ENCODE data around the gene PLEKHB1.

Gene PLEKHB1

GRCh38 chr11:73654482-73655021 is 8.2 kb downstream of the PLEKHB1 start:
- no peaks in the 10 kb centered on the region for H3K4me1 ChIP-seq (ENCODE audit: control insufficient read depth, insufficient read depth, low read length, poor library complexity, severe bottlenecking)
- H3K27me3 ChIP-seq (replicated peaks; ENCODE audit: control insufficient read depth, insufficient read depth, low read length, poor library complexity, severe bottlenecking): no peaks in the 10 kb centered on the region
- no peak overlapping the region for H3K4me3 ChIP-seq (ENCODE audit: insufficient read depth, low read depth, low read length, poor library complexity, severe bottlenecking)
- no peak for DNase-seq
- H3K36me3 ChIP-seq (ENCODE audit: control insufficient read depth, insufficient read depth, low read length): peaks cover 20% of the 10 kb centered on the region
- H3K9me3 ChIP-seq (ENCODE audit: control insufficient read depth, low read length): no peaks in the 10 kb centered on the region
- no peak overlapping the region for H3K27ac ChIP-seq (ENCODE audit: insufficient read depth, low read length, poor library complexity, severe bottlenecking)

- Histone ChIP-seq H3K36me3 (ENCODE audit: control insufficient read depth, insufficient read depth, low read length) (peaks cover 20% of the 10 kb centered on the region), H3K27me3 (replicated peaks; ENCODE audit: control insufficient read depth, insufficient read depth, low read length, poor library complexity, severe bottlenecking) (no peaks in the 10 kb centered on the region), H3K4me3 (ENCODE audit: insufficient read depth, low read depth, low read length, poor library complexity, severe bottlenecking) (no peak overlapping the region), H3K4me1 (ENCODE audit: control insufficient read depth, insufficient read depth, low read length, poor library complexity, severe bottlenecking) (peaks cover 2% of the 10 kb centered on the region), H3K9me3 (ENCODE audit: control insufficient read depth, low read length) (no peaks in the 10 kb centered on the region), H3K27ac (ENCODE audit: insufficient read depth, low read length, poor library complexity, severe bottlenecking) (no peak overlapping the region)
- no peak for DNase-seq
Observed at GRCh38 chr11:73655686-73656085, 9.3 kb downstream of the PLEKHB1 start.

GRCh38 chr11:73656985-73657384 is 10.6 kb downstream of the PLEKHB1 start:
- DNase-seq: no peak
- no peak overlapping the region for H3K27ac ChIP-seq (ENCODE audit: insufficient read depth, low read length, poor library complexity, severe bottlenecking)
- no peaks in the 10 kb centered on the region for H3K9me3 ChIP-seq (ENCODE audit: control insufficient read depth, low read length)
- H3K27me3 ChIP-seq (replicated peaks; ENCODE audit: control insufficient read depth, insufficient read depth, low read length, poor library complexity, severe bottlenecking): no peaks in the 10 kb centered on the region
- peaks cover 9% of the 10 kb centered on the region for H3K4me1 ChIP-seq (ENCODE audit: control insufficient read depth, insufficient read depth, low read length, poor library complexity, severe bottlenecking)
- peaks cover 12% of the 10 kb centered on the region for H3K36me3 ChIP-seq (ENCODE audit: control insufficient read depth, insufficient read depth, low read length)
- no peak overlapping the region for H3K4me3 ChIP-seq (ENCODE audit: insufficient read depth, low read depth, low read length, poor library complexity, severe bottlenecking)

DNA sequence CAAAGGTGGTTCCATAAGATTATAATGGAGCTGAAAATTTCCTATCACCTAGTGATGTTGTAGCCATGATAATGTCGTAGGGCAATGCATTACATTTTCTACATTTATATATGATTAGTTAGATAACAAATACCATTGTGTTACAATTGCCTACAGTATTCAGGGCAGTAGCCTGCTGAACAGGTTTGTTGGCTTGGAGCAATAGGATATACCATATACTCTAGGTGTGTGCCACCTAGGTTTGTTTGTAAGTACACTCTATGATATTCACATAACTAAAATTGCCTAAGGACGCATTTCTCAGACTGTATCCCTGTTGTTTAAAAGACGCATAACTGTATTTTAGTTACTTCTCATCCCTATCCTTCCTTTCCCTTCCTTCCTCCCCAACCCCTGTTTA is 13.6 kb downstream of the PLEKHB1 start:
- Histone ChIP-seq H3K9me3 (ENCODE audit: control insufficient read depth, low read length) (no peaks in the 10 kb centered on the region), H3K27ac (ENCODE audit: insufficient read depth, low read length, poor library complexity, severe bottlenecking) (no peak overlapping the region), H3K27me3 (replicated peaks; ENCODE audit: control insufficient read depth, insufficient read depth, low read length, poor library complexity, severe bottlenecking) (no peaks in the 10 kb centered on the region), H3K36me3 (ENCODE audit: control insufficient read depth, insufficient read depth, low read length) (peaks cover 4% of the 10 kb centered on the region), H3K4me1 (ENCODE audit: control insufficient read depth, insufficient read depth, low read length, poor library complexity, severe bottlenecking) (peaks cover 9% of the 10 kb centered on the region), H3K4me3 (ENCODE audit: insufficient read depth, low read depth, low read length, poor library complexity, severe bottlenecking) (no peak overlapping the region)
- no peak for DNase-seq

DNA sequence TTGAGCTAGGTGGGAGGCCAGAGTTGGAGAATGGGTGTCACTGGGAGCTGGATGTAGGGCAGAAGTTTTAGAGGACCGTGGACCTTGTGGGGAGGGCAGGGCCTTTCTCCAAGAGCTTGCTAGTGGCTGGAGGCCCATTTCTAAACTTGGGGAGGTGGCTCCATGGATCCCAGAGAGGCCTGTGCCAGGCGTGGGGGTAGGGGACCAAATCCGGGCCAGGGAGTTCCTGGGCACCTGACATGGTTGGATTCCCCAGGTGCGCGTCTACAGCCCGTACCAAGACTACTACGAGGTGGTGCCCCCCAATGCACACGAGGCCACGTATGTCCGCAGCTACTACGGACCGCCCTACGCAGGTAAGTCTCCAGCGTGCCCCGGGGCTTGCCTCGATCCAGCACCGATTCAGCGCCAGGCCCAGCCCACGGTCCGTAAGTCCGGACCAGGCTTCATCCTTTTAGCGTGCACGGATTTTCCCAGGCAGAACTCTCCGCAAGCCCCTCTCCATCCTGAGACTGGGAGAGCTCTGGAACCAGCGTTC is 14.2 kb downstream of the PLEKHB1 start:
- no peak overlapping the region for H3K27ac ChIP-seq (ENCODE audit: insufficient read depth, low read length, poor library complexity, severe bottlenecking)
- peaks cover 9% of the 10 kb centered on the region for H3K4me1 ChIP-seq (ENCODE audit: control insufficient read depth, insufficient read depth, low read length, poor library complexity, severe bottlenecking)
- no peaks in the 10 kb centered on the region for H3K27me3 ChIP-seq (replicated peaks; ENCODE audit: control insufficient read depth, insufficient read depth, low read length, poor library complexity, severe bottlenecking)
- H3K4me3 ChIP-seq (ENCODE audit: insufficient read depth, low read depth, low read length, poor library complexity, severe bottlenecking): peak overlapping the region; percentile 15
- peaks cover 3% of the 10 kb centered on the region for H3K36me3 ChIP-seq (ENCODE audit: control insufficient read depth, insufficient read depth, low read length)
- H3K9me3 ChIP-seq (ENCODE audit: control insufficient read depth, low read length): no peaks in the 10 kb centered on the region
- DNase-seq: no peak

DNA sequence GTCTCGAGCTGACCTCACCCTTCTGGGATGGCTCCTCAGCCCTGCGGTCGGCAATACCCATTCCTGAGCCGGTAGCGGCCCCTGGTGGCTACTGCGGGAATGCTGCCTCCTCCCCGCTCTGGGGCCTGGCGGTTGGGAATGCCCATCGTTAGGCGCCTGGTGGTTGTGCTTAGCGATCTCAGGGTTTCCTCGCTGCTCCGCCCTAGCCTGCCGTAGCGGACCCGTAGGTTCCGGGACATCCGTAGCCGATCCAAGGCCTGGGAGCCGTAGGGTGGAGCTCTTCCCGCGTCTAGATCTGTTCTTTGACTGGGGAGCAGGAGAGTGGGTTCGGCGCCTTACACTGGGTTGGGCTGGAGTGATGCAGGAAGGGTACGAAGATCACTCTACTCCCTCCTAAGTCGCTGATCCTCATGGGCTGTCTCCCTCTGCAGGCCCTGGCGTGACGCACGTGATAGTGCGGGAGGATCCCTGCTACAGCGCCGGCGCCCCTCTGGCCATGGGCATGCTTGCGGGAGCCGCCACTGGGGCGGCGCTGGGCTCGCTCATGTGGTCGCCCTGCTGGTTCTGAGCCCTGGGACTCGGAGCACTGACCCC is 14.8 kb downstream of the PLEKHB1 start:
- Histone ChIP-seq H3K27me3 (replicated peaks; ENCODE audit: control insufficient read depth, insufficient read depth, low read length, poor library complexity, severe bottlenecking) (no peaks in the 10 kb centered on the region), H3K4me1 (ENCODE audit: control insufficient read depth, insufficient read depth, low read length, poor library complexity, severe bottlenecking) (peaks cover 9% of the 10 kb centered on the region), H3K36me3 (ENCODE audit: control insufficient read depth, insufficient read depth, low read length) (no peaks in the 10 kb centered on the region), H3K4me3 (ENCODE audit: insufficient read depth, low read depth, low read length, poor library complexity, severe bottlenecking) (peak overlapping the region; percentile 15), H3K27ac (ENCODE audit: insufficient read depth, low read length, poor library complexity, severe bottlenecking) (no peak overlapping the region), H3K9me3 (ENCODE audit: control insufficient read depth, low read length) (no peaks in the 10 kb centered on the region)
- DNase-seq: peak; percentile 63 to 76 (median 65)

DNA sequence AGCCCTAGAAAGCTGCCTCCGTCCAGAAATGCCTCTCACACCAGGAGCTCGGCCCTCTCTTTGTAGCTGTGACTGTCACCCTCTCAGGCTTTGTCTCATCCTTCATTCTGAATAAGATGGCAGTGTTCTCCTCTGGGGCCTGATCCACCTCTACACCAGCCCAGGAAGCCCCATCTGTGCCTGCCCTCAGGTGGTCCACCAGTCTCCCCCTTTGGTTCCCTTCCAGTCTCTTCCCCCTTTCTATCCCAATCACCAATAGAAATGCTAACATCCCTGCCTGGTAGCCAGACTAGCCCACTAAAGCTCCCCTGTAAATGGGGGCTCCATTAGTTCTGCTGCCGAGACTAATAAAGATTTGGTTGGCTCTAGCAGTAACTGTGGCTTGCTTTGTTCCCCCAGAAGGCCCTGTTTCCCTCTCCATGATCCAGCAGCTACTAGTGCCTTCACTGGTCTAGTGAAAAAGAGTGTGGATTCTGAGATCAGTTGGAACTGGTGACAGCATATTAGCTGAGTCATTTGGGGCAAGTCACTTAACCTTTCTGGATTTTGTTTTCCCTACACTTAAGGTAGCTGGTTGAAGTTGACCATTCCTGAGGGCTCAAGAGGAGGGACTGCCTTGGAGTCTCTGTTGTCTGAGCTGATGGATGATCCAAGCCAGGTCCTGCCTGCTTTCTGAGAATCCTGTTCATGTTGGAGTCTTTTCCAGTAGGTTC is 16.2 kb downstream of the PLEKHB1 start:
- no peaks in the 10 kb centered on the region for H3K36me3 ChIP-seq (ENCODE audit: control insufficient read depth, insufficient read depth, low read length)
- H3K4me1 ChIP-seq (ENCODE audit: control insufficient read depth, insufficient read depth, low read length, poor library complexity, severe bottlenecking): peaks cover 9% of the 10 kb centered on the region
- H3K9me3 ChIP-seq (ENCODE audit: control insufficient read depth, low read length): no peaks in the 10 kb centered on the region
- H3K4me3 ChIP-seq (ENCODE audit: insufficient read depth, low read depth, low read length, poor library complexity, severe bottlenecking): no peak overlapping the region
- no peak overlapping the region for H3K27ac ChIP-seq (ENCODE audit: insufficient read depth, low read length, poor library complexity, severe bottlenecking)
- no peak for DNase-seq
- no peaks in the 10 kb centered on the region for H3K27me3 ChIP-seq (replicated peaks; ENCODE audit: control insufficient read depth, insufficient read depth, low read length, poor library complexity, severe bottlenecking)

GRCh38 chr11:73663604-73664495 is 17.5 kb downstream of the PLEKHB1 start:
- no peaks in the 10 kb centered on the region for H3K9me3 ChIP-seq (ENCODE audit: control insufficient read depth, low read length)
- H3K27me3 ChIP-seq (replicated peaks; ENCODE audit: control insufficient read depth, insufficient read depth, low read length, poor library complexity, severe bottlenecking): no peaks in the 10 kb centered on the region
- H3K27ac ChIP-seq (ENCODE audit: insufficient read depth, low read length, poor library complexity, severe bottlenecking): no peak overlapping the region
- H3K4me1 ChIP-seq (ENCODE audit: control insufficient read depth, insufficient read depth, low read length, poor library complexity, severe bottlenecking): peaks cover 9% of the 10 kb centered on the region
- no peak overlapping the region for H3K4me3 ChIP-seq (ENCODE audit: insufficient read depth, low read depth, low read length, poor library complexity, severe bottlenecking)
- H3K36me3 ChIP-seq (ENCODE audit: control insufficient read depth, insufficient read depth, low read length): no peaks in the 10 kb centered on the region
- DNase-seq: no peak

GRCh38 chr11:73664877-73665276 is 18.5 kb downstream of the PLEKHB1 start:
- no peak for DNase-seq
- H3K9me3 ChIP-seq (ENCODE audit: control insufficient read depth, low read length): no peaks in the 10 kb centered on the region
- no peak overlapping the region for H3K27ac ChIP-seq (ENCODE audit: insufficient read depth, low read length, poor library complexity, severe bottlenecking)
- H3K4me1 ChIP-seq (ENCODE audit: control insufficient read depth, insufficient read depth, low read length, poor library complexity, severe bottlenecking): peaks cover 9% of the 10 kb centered on the region
- H3K4me3 ChIP-seq (ENCODE audit: insufficient read depth, low read depth, low read length, poor library complexity, severe bottlenecking): no peak overlapping the region
- H3K27me3 ChIP-seq (replicated peaks; ENCODE audit: control insufficient read depth, insufficient read depth, low read length, poor library complexity, severe bottlenecking): no peaks in the 10 kb centered on the region
- H3K36me3 ChIP-seq (ENCODE audit: control insufficient read depth, insufficient read depth, low read length): no peaks in the 10 kb centered on the region

All from effector memory CD4-positive, alpha-beta T cell (primary cell).